GM21381 (cell line): ENCODE data around the gene CCDC34.
"Not testable (repeated sequence)": the region's sequence is repeated elsewhere in the genome, so short reads cannot be mapped to it uniquely, and the experiment has no call there.

Source experiments
- ATAC-seq: cut with Tn5 transposase; IDR thresholded peaks from one replicate; pipeline ENCODE4 v1.9.1; 2021; ENCODE audit warnings: mild to moderate bottlenecking, moderate library complexity; ENCODE audit not compliant: unreplicated experiment

CCDC34 gene

DNA sequence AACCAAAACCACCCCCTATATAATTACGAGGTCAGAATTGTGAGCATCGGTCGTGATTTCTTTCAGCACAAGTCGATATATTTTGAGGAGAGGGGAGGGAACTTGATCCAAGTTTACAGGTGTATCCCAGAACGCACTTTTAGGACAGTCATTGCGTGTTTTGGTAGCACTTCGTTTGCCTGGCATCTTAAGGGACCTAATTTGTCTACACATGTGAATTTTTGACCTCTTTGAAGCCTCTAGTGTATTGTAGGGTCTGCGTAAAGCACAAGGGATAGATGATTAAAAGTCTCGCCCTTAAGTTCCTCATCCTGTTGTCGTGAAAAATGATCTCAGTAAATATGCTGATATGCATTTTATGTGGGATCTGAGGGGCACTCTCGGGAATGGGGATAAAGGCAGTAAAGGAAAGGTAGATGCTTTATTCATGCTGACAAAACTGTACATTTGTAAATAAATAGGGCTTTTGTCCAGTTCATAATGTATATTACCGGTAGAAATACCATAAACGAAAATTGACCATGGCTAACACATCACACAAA, 632 bp upstream of the CCDC34 start:
- ATAC-seq, result no peak

- ATAC-seq, result no peak
Observed at GRCh38 chr11:27361649-27362431, 1.2 kb downstream of the CCDC34 start.

- no peak for ATAC-seq
Observed at GRCh38 chr11:27358296-27358695, 4.7 kb downstream of the CCDC34 start.

DNA sequence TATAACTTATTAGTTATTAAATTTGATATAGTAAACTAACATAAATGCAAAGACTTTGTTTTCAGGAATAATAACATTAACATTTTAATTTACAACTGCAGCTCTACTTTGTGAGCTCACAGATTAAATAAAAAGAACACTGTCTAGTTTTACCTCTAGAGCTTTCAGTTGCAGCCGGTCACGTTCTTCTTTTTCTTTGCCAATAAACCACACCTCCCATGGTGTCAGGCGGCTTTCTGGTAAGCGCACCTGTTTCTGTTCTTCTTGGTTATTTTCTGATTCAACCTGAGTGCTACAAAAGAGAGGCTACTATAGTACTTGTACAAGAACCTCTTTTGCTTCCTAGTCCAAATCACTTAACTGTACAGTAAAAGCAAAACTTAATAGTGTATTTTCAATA, 5.8 kb downstream of the CCDC34 start:
- ATAC-seq, result no peak

GRCh38 chr11:27356624-27357222, 6.3 kb downstream of the CCDC34 start:
- ATAC-seq, result no peak

GRCh38 chr11:27355575-27356104, 7.4 kb downstream of the CCDC34 start:
- ATAC-seq, result no peak

DNA sequence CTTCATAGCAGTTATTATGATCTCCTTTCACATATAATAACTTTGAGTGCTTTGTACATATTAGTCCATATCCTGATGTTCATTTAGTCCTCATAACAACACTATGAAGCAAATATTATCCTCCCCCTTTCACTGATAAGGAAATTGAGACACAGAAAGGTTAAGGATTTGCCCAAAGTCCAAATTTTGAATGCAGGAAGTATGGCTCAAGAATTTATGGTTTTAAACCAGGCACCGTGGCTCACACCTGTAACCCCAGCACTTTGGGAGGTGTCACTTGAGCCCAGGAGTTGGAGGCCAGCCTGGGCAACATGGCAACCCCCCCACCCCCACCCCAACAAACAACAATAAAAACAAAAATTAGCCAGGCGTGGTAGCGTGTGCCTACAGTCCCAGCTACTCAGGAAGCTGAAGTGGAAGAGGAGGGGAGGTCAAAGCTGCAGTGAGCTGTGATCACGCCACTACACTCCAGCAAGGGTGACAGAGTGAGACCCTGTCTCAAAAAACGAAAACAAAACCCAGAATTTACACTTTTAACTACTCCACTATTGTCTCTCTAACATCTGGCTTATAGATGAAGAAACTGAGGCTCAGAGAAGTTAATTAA, 8.6 kb downstream of the CCDC34 start:
- no peak for ATAC-seq

DNA sequence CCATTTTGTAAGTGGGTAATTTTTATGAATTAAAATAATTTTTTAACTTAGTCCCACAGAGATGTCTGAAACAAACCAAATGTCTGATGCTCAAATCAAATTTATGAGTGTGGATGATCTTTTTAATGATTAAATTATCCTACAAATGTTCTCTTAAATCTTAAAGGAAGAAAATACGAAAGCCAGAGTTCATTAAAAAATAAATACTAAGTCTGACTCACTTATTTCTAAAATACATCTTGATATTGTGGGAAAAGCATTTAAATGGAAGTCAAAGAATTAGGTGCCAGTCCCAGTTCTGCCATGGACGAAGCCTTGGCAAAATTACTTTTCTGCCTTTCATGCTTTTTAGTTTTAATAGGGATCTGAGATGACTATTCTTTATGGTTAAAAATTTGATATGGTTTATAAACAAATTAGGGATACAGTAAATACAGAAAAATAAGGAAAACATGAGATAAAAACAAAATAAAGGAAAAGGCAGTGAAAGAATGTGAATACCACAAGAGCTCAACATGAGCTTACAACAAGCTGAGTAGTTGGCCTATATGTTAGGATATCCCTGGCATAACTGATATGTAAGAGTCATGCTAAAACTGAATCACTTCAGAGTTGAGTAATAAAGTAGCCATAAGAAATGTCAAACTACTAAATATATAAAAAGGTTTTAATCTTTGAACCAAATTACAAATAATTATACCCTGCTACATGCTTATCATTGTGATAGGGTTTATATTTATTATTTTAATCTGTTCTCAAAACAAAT, 9.2 kb downstream of the CCDC34 start:
- ATAC-seq, result no peak

GRCh38 chr11:27352781-27353180, 10.2 kb downstream of the CCDC34 start:
- no peak for ATAC-seq

DNA sequence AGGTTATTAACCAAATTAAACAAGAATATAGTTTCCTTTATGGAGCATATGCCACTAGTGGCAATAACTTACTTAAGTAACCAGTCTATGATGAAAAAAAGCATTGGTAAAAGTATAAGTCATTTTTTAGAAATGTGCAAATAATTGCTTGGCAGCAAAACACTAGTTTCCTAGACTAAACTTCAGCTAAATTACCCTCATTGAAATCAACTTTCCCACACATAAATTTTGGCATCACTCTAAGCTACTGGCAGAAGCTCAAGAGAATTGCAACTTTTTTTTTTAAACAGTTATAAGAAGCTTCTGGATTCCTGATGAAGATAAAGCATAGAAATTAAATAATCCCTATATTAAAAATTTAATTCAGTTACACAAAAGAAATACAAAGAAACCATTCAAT, 12.5 kb downstream of the CCDC34 start:
- no peak for ATAC-seq

DNA sequence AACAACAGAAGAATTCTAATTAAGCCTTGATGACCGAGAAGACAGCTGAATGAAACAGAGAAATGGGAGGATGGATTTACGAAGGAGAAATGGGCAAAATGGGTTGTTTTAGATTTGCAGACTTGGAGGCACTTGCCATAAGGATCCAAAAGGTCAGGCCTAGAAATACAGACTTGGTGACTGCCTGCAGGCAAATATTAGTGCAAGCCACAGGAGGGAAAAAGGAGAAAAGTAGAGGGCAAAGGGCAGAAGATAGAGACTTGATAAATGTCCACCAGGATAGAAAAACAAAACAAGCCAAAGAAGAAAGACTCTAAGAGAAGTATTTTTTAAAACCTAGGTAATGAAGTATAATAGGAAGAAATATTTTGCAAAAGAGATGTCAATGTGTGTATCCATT, 13.1 kb downstream of the CCDC34 start:
- ATAC-seq, result no peak

DNA sequence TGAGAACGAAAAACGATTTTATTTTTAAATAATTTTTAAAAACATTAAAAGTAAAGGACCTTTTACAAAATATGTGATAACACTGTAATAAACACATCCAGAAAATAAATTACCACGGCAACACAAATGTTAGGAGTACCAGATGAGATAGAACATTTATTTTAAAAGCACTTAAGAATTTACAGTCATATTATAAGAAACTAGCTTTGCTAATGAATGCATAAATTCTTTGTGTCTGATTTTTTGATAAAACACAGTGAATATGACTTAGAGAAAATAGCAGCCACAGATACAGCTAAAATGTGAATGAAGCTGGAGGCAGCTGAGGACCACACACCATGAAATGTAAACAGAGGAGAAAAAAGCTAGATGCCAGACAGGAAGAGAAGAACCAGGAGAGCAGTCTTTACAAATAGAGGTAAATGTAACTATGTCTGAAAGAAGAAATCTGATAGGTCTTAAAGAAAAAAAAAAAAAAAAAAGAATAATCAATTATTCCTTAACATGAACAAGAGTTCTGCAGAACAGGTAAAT, 14.6 kb downstream of the CCDC34 start:
- ATAC-seq, result no peak

GRCh38 chr11:27347359-27348339, 15.4 kb downstream of the CCDC34 start:
- no peak for ATAC-seq

GRCh38 chr11:27339941-27340340, 23.1 kb downstream of the CCDC34 start:
- ATAC-seq, result no peak

DNA sequence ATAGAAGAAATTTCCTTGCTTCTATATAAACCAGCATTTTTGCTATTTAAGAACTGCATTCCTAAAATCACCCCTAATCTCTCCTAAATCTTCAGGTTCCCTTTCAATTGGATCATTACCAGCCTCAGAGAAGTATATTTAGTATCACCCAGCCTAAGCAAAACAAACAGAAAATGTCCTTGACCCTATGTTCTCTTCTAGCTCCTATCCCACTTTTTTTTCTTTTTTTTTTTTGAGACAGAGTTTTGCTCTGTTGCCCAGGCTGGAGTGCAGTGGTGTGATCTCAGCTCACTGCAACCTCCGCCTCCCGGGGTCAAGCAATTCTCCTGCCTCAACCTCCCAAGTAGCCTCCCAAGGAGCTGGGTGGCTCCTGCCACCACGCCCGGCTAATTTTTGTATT, 28.3 kb downstream of the CCDC34 start:
- ATAC-seq, result not testable (repeated sequence)

DNA sequence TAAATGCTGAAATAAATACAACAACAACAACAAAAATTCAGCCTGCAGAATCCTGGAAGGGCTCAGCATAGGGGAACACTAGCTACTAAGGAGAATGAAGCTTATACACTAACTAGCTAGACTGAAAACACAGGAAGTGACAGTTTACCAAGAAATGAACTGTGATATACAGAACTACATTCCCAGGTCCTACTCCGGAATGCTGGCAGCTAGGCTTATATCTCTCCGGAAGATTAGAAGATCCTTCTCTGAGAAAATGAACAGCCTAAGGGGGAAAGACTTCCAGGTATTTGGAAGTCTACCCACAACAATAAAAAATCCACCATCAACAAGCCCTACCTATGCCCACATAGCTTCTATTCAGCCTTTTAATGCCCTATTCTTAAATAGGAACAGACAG, 31.0 kb downstream of the CCDC34 start:
- no peak for ATAC-seq

GRCh38 chr11:27330633-27331270, 32.3 kb downstream of the CCDC34 start:
- no peak for ATAC-seq

DNA sequence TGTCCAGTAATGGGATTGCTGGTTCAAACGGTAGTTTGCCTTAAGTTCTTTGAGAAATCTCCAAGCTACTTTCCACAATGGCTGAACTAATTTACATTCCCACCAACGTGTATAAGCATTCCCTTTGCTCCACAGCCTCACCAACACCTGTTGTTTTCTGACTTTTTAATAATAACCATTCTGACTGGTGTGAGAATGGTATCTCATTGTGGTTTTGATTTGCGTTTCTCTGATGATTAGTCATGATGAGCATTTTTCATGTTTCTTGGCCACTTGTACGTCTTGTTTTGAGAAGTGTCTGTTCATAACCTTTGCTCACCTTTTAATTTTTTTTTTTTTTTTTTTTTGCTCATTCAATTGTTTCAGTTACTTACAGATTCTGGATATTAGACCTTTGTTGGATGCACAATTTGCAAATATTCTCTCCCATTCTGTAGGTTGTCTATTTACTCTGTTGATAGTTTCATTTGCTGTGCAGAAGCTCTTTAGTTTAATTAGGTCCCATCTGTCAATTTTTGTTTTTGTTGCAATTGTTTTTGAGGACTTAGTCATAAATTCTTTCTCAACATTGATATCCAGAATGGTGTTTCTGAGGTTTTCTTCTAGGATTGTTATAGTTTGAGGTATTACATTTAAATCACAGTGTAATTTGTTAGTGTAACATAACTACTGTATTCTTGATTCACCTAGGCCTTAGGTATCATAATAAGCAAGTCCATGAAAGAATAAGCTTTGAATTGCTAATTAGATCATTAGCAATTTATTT, 33.0 kb downstream of the CCDC34 start:
- ATAC-seq, result no peak
